Stomach (tissue), 9 donors: ENCODE data around the gene NKG7. TPM values are rescaled to one million over a fixed set of nuclear protein-coding genes. Genes with fewer than 3 reads are reported as not detected.

ENCODE experiments used
- DNase-seq, 2 donors: peaks; one replicate each; pipeline versions ENCODE4 v3.0.0 to v3.0.0-alpha.2; 2013 to 2019
- H3K27ac ChIP-seq, 5 donors: fragments of 200-600 bp in 4 of 5; sonication (generic) in 4 of 5; one replicate each; pipeline ENCODE4 v1.5.1; 2013 to 2019; ENCODE audit warnings: mild to moderate bottlenecking in 1 of 5, moderate library complexity in 1 of 5
- H3K27me3 ChIP-seq, 3 donors: fragments of 200-600 bp; sonication (generic); one replicate each; pipeline ENCODE4 v1.5.1; 2017 to 2019; ENCODE audit warnings: mixed run types in 1 of 3
- H3K36me3 ChIP-seq, 4 donors: fragments of 200-600 bp; sonication (generic); 1 replicate in 3 of 4; 2 replicates in 1 of 4; pipeline ENCODE4 v1.5.1; 2016 to 2019
- H3K4me1 ChIP-seq, 4 donors: fragments of 200-600 bp; sonication (generic); one replicate each; pipeline ENCODE4 v1.5.1; 2016 to 2019
- H3K4me3 ChIP-seq, 4 donors: fragments of 200-600 bp; sonication (generic) in 3 of 4; one replicate each; pipeline ENCODE4 v1.5.1; 2016 to 2019; ENCODE audit warnings: mild to moderate bottlenecking in 1 of 4
- H3K9me3 ChIP-seq, 4 donors: fragments of 200-600 bp; sonication (generic); one replicate each; pipeline ENCODE4 v1.5.1; 2016 to 2019
- CTCF ChIP-seq, 7 experiments: fragments of 450-650 bp in 4 of 7; fragments of 200-600 bp in 3 of 7; sonication (generic) in 3 of 7; IDR thresholded peaks; one replicate each; pipeline ENCODE4 v1.5.1; 2016 to 2019; ENCODE audit warnings: antibody characterized with exemption in 7 of 7, control low read depth in 2 of 7, mild to moderate bottlenecking in 1 of 7
- EP300 ChIP-seq: sonication (generic); formaldehyde crosslinking; IDR thresholded peaks from one replicate; pipeline ENCODE4 v1.6.1; 2017; ENCODE audit warnings: antibody characterized with exemption
- POLR2A ChIP-seq, 4 donors: fragments of 450-650 bp; IDR thresholded peaks; one replicate each; pipeline ENCODE4 v1.6.1; 2016; ENCODE audit warnings: antibody characterized with exemption in 4 of 4, control low read depth in 2 of 4, mild to moderate bottlenecking in 1 of 4, moderate library complexity in 1 of 4
- POLR2AphosphoS5 ChIP-seq, 3 donors: sonication (generic); formaldehyde crosslinking; IDR thresholded peaks; one replicate each; pipeline ENCODE4 v1.6.1; 2016; ENCODE audit warnings: antibody characterized with exemption in 3 of 3
- WGBS, 5 donors: extraction: QIAGEN DNeasy Blood & Tissue Kit in 3 of 5; methylation state at CpG; one replicate each; pipeline versions ENCODE4 v1.1.5 to v1.1.7; 2013 to 2018; 5-methylcytosine and 5-hydroxymethylcytosine counted together
- intact Hi-C: fragments of 100-400 bp; cut with DNase I; formaldehyde crosslinking; loops from one replicate; pipeline ENCODE4 v1.15.1; 2023; ENCODE audit warnings: low total_unique reads
- polyA plus RNA-seq, 3 donors: library from polyadenylated mRNA; stranded (reverse); fragments of 200-250 nt; gene quantifications; one replicate each; pipeline ENCODE4 v1.2.3, GENCODE V29; 2013
- total RNA-seq, 5 donors: library from RNA; depleted of rRNA; stranded (reverse); fragments of >200 nt; gene quantifications; one replicate each; pipeline versions ENCODE4 v1.1.0 to v1.2.3, GENCODE V29; 2014 to 2016
- donor health status: healthy with polysubstance abuse.
- donor health status: Bipolar disorder and iron deficiency.
- donor health status: healthy.

The NKG7 gene
- total and polyA plus RNA-seq, 8 donors: 2.1 to 7.7 (median 5.2) TPM; not detected in 4

- Histone ChIP-seq H3K4me1 (peaks cover 4 to 7% (median 6%) of the 10 kb centered on the region in 4 donors), H3K27me3 (peaks cover 6 to 36% (median 12%) of the 10 kb centered on the region in 3 donors), H3K4me3 (no peak overlapping the region), H3K36me3 (peaks cover 0 to 20% (median 9%) of the 10 kb centered on the region in 4 donors), H3K27ac (no peak overlapping the region), H3K9me3 (peaks cover 0 to 7% (median 3%) of the 10 kb centered on the region in 4 donors)
- TF ChIP-seq CTCF (IDR thresholded peaks at IDR 0.05) (no peak), EP300 (no peak), POLR2A (IDR thresholded peaks at IDR 0.05) (no peak), POLR2AphosphoS5 (IDR thresholded peaks at IDR 0.05) (no peak)
- intact Hi-C loops: loop anchor here (10.0 kb wide), 1 partner anchor 101 kb away; no protein-coding TSS in a partner anchor
- no peak for DNase-seq
- WGBS, 5 donors: 88 to 93% (median 88%) methylated on average over 12 to 13 of the region's 13 CpGs
Measured at GRCh38 chr19:51333836-51334460, 38.5 kb downstream of the NKG7 start.

GRCh38 chr19:51331716-51332115 lies 40.7 kb downstream of the NKG7 start:
- Histone ChIP-seq H3K36me3 (peaks cover 0 to 20% (median 9%) of the 10 kb centered on the region in 4 donors), H3K27ac (no peak overlapping the region), H3K4me3 (no peak overlapping the region), H3K9me3 (peaks cover 0 to 7% (median 3%) of the 10 kb centered on the region in 4 donors), H3K27me3 (peaks cover 9 to 58% (median 34%) of the 10 kb centered on the region in 3 donors), H3K4me1 (peaks cover 7 to 15% (median 13%) of the 10 kb centered on the region in 4 donors)
- no peak for DNase-seq
- WGBS, 5 donors: 78 to 96% (median 91%) methylated on average over 6 of the region's 6 CpGs
- TF ChIP-seq POLR2A (IDR thresholded peaks at IDR 0.05) (no peak), POLR2AphosphoS5 (IDR thresholded peaks at IDR 0.05) (no peak), EP300 (no peak), CTCF (IDR thresholded peaks at IDR 0.05) (no peak)
- intact Hi-C loops: loop anchor here (10.0 kb wide), 1 partner anchor 103 kb away; no protein-coding TSS in a partner anchor

- intact Hi-C loops: loop anchor here (10.0 kb wide), 1 partner anchor 104 kb away; no protein-coding TSS in a partner anchor
- peaks cover 7 to 17% (median 15%) of the 10 kb centered on the region in 4 donors for H3K4me1 ChIP-seq
- no peak overlapping the region for H3K27ac ChIP-seq
- H3K36me3 ChIP-seq: peaks cover 0 to 20% (median 9%) of the 10 kb centered on the region in 4 donors
- peaks cover 0 to 7% (median 3%) of the 10 kb centered on the region in 4 donors for H3K9me3 ChIP-seq
- peaks cover 9 to 63% (median 39%) of the 10 kb centered on the region in 3 donors for H3K27me3 ChIP-seq
- no peak overlapping the region for H3K4me3 ChIP-seq
- 63 to 78% (median 75%) methylated on average over 3 of the region's 3 CpGs for WGBS, 5 donors
- TF ChIP-seq CTCF (IDR thresholded peaks at IDR 0.05) (no peak), POLR2A (IDR thresholded peaks at IDR 0.05) (no peak)
- DNase-seq: no peak
Measured at GRCh38 chr19:51331193-51331592, 41.3 kb downstream of the NKG7 start.

GRCh38 chr19:51330366-51330765 lies 42.1 kb downstream of the NKG7 start:
- Histone ChIP-seq H3K4me1 (peaks cover 7 to 17% (median 15%) of the 10 kb centered on the region in 4 donors), H3K9me3 (peaks cover 0 to 7% (median 3%) of the 10 kb centered on the region in 4 donors), H3K27me3 (peaks cover 9 to 72% (median 48%) of the 10 kb centered on the region in 3 donors), H3K4me3 (no peak overlapping the region), H3K27ac (no peak overlapping the region), H3K36me3 (peaks cover 0 to 20% (median 9%) of the 10 kb centered on the region in 4 donors)
- intact Hi-C loops: loop anchor here (10.0 kb wide), 1 partner anchor 104 kb away; no protein-coding TSS in a partner anchor
- WGBS, 5 donors: 91 to 96% (median 96%) methylated on average over 4 of the region's 4 CpGs
- no peak for TF ChIP-seq POLR2A (IDR thresholded peaks at IDR 0.05)
- TF ChIP-seq POLR2AphosphoS5 (IDR thresholded peaks at IDR 0.05): no peak
- no peak for TF ChIP-seq EP300
- TF ChIP-seq CTCF (IDR thresholded peaks at IDR 0.05): no peak
- no peak for DNase-seq
